Testis (tissue), 2 donors: Measurements from ENCODE around the gene PRR30.

Source experiments
- POLR2A ChIP-seq: fragments of 450-650 bp; IDR thresholded peaks from one replicate; pipeline ENCODE4 v1.6.1; 2017; ENCODE audit warnings: antibody characterized with exemption, mild to moderate bottlenecking, moderate library complexity
- TF ChIP-seq, protein P1 (sequence below), 3 experiments: fragments of 450-650 bp in 2 of 3; fragments of 200-600 bp in 1 of 3; sonication (generic) in 1 of 3; IDR thresholded peaks; one replicate each; pipeline ENCODE4 v1.5.1; 2016 to 2019; ENCODE audit warnings: antibody characterized with exemption in 3 of 3, mild to moderate bottlenecking in 2 of 3, moderate library complexity in 1 of 3

GRCh38 chr2:27136751-27137150 is 2.5 kb downstream of the PRR30 start:
- TF ChIP-seq POLR2A = no peak
- TF ChIP-seq, protein P1, sequence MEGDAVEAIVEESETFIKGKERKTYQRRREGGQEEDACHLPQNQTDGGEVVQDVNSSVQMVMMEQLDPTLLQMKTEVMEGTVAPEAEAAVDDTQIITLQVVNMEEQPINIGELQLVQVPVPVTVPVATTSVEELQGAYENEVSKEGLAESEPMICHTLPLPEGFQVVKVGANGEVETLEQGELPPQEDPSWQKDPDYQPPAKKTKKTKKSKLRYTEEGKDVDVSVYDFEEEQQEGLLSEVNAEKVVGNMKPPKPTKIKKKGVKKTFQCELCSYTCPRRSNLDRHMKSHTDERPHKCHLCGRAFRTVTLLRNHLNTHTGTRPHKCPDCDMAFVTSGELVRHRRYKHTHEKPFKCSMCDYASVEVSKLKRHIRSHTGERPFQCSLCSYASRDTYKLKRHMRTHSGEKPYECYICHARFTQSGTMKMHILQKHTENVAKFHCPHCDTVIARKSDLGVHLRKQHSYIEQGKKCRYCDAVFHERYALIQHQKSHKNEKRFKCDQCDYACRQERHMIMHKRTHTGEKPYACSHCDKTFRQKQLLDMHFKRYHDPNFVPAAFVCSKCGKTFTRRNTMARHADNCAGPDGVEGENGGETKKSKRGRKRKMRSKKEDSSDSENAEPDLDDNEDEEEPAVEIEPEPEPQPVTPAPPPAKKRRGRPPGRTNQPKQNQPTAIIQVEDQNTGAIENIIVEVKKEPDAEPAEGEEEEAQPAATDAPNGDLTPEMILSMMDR (IDR thresholded peaks at IDR 0.05) = no peak
